ENCODE data around the gene PMIS2. TPM values are rescaled to one million over a fixed set of nuclear protein-coding genes. Genes with fewer than 3 reads are reported as not detected.

PMIS2 gene
- total and polyA plus RNA-seq, 2 experiments from 2014 or later, result not detected

DNA sequence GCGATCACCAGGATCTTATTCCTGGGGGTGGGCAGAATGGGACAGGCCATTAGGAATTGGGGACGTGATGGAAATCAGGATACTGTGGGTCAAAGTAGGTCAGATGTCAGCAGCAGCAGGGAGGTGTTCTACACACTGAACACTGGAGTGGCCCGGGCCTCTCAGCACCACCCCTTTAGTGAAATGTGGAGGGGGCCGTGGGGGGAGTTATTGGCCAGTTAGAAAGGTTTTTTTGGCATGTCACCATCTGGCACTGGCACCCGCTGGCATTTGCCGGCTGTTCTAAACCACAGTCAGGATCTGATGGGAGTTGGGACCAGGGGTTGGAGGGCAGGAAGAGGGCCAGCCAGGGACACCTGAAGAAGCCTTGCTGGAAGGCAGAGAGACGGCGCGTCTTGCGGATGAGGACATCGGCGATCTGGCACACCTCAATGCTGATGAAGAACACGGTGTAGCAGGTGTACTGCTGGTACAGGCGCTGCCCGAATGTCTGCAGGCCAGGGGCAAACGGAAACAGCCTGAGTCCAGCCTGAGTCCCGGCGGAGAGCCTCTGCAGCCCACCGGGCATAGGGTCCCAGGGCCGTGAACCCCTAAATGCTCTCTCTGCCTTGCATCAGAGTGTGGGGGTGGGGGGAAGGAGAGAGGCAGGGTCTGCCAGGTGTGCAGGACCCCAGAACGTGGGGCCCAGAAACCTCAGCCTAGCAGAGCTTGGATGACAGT, 34.7 kb upstream of the PMIS2 start:
- H3K27ac ChIP-seq, result no peak overlapping the region
- no peak overlapping the region for H2AFZ ChIP-seq
- peaks cover 8% of the 10 kb centered on the region for H3K79me2 ChIP-seq (ENCODE audit: insufficient read depth)
- no peak overlapping the region for H3K4me2 ChIP-seq (ENCODE audit: unreplicated experiment)
- no peaks in the 10 kb centered on the region for H3K9me3 ChIP-seq (ENCODE audit: low read depth)
- H3K27me3 ChIP-seq (replicated peaks; ENCODE audit: insufficient read depth), result no peaks in the 10 kb centered on the region
- H3K4me1 ChIP-seq (ENCODE audit: insufficient read depth), result no peaks in the 10 kb centered on the region
- H3K36me3 ChIP-seq (ENCODE audit: low read depth), result no peaks in the 10 kb centered on the region
- no peak for DNase-seq
- no peak overlapping the region for H3K9ac ChIP-seq
- no peak overlapping the region for H3K4me3 ChIP-seq
- no peaks in the 10 kb centered on the region for H4K20me1 ChIP-seq (ENCODE audit: insufficient read depth)
- H3K9me2 ChIP-seq (ENCODE audit: insufficient read depth), result no peaks in the 10 kb centered on the region
- no peak for TF ChIP-seq EZH2 (IDR thresholded peaks at IDR 0.05; ENCODE audit: insufficient read depth, poor library complexity, severe bottlenecking)
- TF ChIP-seq EZH2phosphoT487 (IDR thresholded peaks at IDR 0.05; ENCODE audit: insufficient read depth, low read depth), result no peak
- in situ Hi-C loops (cut with MboI), result no loop called here
- no peaks in the 10 kb centered on the region for H3F3A ChIP-seq (ENCODE audit: insufficient read depth)
- 79 to 81% methylated on average over 21 of the region's 21 CpGs for WGBS, 2 experiments (ENCODE audit: low coverage in 1 of 2, low lambda C conversion rate in 2 of 2, missing lambda C conversion rate in 2 of 2)

DNA sequence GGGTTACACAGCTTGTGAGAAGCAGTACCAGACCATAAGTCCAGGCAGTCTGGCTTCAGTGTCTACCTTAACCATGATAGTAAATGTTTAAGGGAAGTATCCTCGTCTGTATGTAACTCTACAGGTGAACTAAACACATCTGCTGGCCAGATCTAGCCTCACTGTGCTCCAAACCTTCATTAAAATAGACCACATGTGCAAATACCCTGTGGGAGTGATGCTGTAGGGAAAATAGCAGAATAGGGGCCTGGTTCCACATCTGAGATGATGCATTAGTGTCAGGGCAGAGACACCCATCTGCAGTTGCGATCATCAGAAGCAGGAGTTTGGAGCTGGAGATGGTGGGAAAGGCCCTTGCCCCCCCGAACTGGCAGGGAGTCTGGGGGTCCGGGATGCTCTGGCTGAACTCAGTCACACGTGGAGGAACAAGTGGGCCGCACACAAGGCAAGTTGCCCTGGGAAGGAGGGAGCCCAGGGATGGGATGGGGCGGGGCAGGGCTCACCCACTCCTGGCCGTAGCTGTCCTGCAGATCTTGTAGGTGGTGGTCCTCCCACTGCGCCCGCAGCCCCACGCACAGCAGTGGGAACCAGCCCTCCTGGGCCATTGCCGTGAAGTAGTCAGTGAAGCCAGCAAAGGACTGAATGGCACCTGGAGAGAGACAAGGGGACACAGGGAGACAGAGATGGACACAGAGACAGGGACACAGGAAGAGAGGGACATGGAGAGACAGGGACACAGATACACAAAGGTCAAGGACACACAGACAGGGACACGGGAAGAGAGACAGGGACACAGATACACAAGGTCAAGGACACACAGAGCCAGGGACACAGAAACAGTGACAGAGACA, 33.2 kb upstream of the PMIS2 start:
- Histone ChIP-seq H4K20me1 (ENCODE audit: insufficient read depth) (no peaks in the 10 kb centered on the region), H2AFZ (no peak overlapping the region), H3F3A (ENCODE audit: insufficient read depth) (no peaks in the 10 kb centered on the region), H3K4me2 (ENCODE audit: unreplicated experiment) (no peak overlapping the region), H3K27ac (no peak overlapping the region), H3K9ac (no peak overlapping the region), H3K36me3 (ENCODE audit: low read depth) (no peaks in the 10 kb centered on the region), H3K27me3 (replicated peaks; ENCODE audit: insufficient read depth) (no peaks in the 10 kb centered on the region), H3K9me2 (ENCODE audit: insufficient read depth) (no peaks in the 10 kb centered on the region), H3K4me3 (no peak overlapping the region), H3K79me2 (ENCODE audit: insufficient read depth) (no peaks in the 10 kb centered on the region), H3K9me3 (ENCODE audit: low read depth) (no peaks in the 10 kb centered on the region), H3K4me1 (ENCODE audit: insufficient read depth) (no peaks in the 10 kb centered on the region)
- in situ Hi-C loops (cut with MboI), result no loop called here
- TF ChIP-seq EZH2 (IDR thresholded peaks at IDR 0.05; ENCODE audit: insufficient read depth, poor library complexity, severe bottlenecking) (no peak), EZH2phosphoT487 (IDR thresholded peaks at IDR 0.05; ENCODE audit: insufficient read depth, low read depth) (no peak)
- WGBS, 2 experiments (ENCODE audit: low coverage in 1 of 2, low lambda C conversion rate in 2 of 2, missing lambda C conversion rate in 2 of 2), result 45 to 50% methylated on average over 13 of the region's 13 CpGs
- DNase-seq, result no peak

GRCh38 chr19:35553385-35554000, 32.5 kb upstream of the PMIS2 start:
- Histone ChIP-seq H3K27ac (no peak overlapping the region), H3K79me2 (ENCODE audit: insufficient read depth) (no peaks in the 10 kb centered on the region), H3K4me2 (ENCODE audit: unreplicated experiment) (no peak overlapping the region), H3K4me3 (no peak overlapping the region), H3K9me2 (ENCODE audit: insufficient read depth) (no peaks in the 10 kb centered on the region), H3K4me1 (ENCODE audit: insufficient read depth) (no peaks in the 10 kb centered on the region), H3K27me3 (replicated peaks; ENCODE audit: insufficient read depth) (no peaks in the 10 kb centered on the region), H4K20me1 (ENCODE audit: insufficient read depth) (no peaks in the 10 kb centered on the region), H3F3A (ENCODE audit: insufficient read depth) (no peaks in the 10 kb centered on the region), H3K9ac (no peak overlapping the region), H3K36me3 (ENCODE audit: low read depth) (no peaks in the 10 kb centered on the region), H2AFZ (no peak overlapping the region), H3K9me3 (ENCODE audit: low read depth) (no peaks in the 10 kb centered on the region)
- 57 to 58% methylated on average over 14 of the region's 14 CpGs for WGBS, 2 experiments (ENCODE audit: low coverage in 1 of 2, low lambda C conversion rate in 2 of 2, missing lambda C conversion rate in 2 of 2)
- DNase-seq, result no peak
- TF ChIP-seq EZH2phosphoT487 (IDR thresholded peaks at IDR 0.05; ENCODE audit: insufficient read depth, low read depth) (no peak), EZH2 (IDR thresholded peaks at IDR 0.05; ENCODE audit: insufficient read depth, poor library complexity, severe bottlenecking) (no peak)
- in situ Hi-C loops (cut with MboI), result no loop called here

GRCh38 chr19:35554076-35554475, 31.9 kb upstream of the PMIS2 start:
- Histone ChIP-seq H2AFZ (no peak overlapping the region), H3F3A (ENCODE audit: insufficient read depth) (no peaks in the 10 kb centered on the region), H3K36me3 (ENCODE audit: low read depth) (no peaks in the 10 kb centered on the region), H3K4me1 (ENCODE audit: insufficient read depth) (no peaks in the 10 kb centered on the region), H3K4me3 (no peak overlapping the region), H3K9ac (no peak overlapping the region), H3K27me3 (replicated peaks; ENCODE audit: insufficient read depth) (0 out of 2 replicates have a peak, but pooled peaks cover 4% of the 10 kb centered on the region), H3K9me3 (ENCODE audit: low read depth) (no peaks in the 10 kb centered on the region), H3K9me2 (ENCODE audit: insufficient read depth) (no peaks in the 10 kb centered on the region), H3K27ac (no peak overlapping the region), H3K4me2 (ENCODE audit: unreplicated experiment) (no peak overlapping the region), H4K20me1 (ENCODE audit: insufficient read depth) (no peaks in the 10 kb centered on the region), H3K79me2 (ENCODE audit: insufficient read depth) (no peaks in the 10 kb centered on the region)
- in situ Hi-C loops (cut with MboI), result no loop called here
- WGBS, 2 experiments (ENCODE audit: low coverage in 1 of 2, low lambda C conversion rate in 2 of 2, missing lambda C conversion rate in 2 of 2), result 53 to 60% methylated on average over 5 of the region's 5 CpGs
- TF ChIP-seq EZH2phosphoT487 (IDR thresholded peaks at IDR 0.05; ENCODE audit: insufficient read depth, low read depth) (no peak), EZH2 (IDR thresholded peaks at IDR 0.05; ENCODE audit: insufficient read depth, poor library complexity, severe bottlenecking) (no peak)
- DNase-seq, result no peak
